ENCODE data around the gene CHODL.

The CHODL gene, protein sequence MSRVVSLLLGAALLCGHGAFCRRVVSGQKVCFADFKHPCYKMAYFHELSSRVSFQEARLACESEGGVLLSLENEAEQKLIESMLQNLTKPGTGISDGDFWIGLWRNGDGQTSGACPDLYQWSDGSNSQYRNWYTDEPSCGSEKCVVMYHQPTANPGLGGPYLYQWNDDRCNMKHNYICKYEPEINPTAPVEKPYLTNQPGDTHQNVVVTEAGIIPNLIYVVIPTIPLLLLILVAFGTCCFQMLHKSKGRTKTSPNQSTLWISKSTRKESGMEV

DNA sequence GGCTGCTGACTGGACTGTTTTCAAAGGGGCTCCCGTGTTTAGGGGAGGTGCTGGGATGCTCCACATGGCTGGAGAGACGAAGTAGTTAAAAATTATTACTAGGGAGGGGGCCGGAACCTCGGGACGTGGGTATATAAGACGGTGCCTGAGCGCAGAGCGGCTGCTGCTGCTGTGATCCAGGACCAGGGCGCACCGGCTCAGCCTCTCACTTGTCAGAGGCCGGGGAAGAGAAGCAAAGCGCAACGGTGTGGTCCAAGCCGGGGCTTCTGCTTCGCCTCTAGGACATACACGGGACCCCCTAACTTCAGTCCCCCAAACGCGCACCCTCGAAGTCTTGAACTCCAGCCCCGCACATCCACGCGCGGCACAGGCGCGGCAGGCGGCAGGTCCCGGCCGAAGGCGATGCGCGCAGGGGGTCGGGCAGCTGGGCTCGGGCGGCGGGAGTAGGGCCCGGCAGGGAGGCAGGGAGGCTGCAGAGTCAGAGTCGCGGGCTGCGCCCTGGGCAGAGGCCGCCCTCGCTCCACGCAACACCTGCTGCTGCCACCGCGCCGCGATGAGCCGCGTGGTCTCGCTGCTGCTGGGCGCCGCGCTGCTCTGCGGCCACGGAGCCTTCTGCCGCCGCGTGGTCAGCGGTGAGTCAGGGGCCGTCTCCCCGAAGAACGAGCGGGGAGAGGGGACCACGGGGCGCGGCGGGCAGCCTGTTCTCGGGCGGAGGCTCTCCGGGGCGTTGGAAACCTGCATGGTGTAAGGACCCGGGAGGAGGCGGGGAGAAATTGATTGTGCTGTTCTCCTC is at the start of gene CHODL:
Gene CHODL, plus strand, starts transcription at position 163 of the 793 bp plus-strand sequence. Its CDS starts 391 bp downstream, at position 554.
- no peak for DNase-seq

DNA sequence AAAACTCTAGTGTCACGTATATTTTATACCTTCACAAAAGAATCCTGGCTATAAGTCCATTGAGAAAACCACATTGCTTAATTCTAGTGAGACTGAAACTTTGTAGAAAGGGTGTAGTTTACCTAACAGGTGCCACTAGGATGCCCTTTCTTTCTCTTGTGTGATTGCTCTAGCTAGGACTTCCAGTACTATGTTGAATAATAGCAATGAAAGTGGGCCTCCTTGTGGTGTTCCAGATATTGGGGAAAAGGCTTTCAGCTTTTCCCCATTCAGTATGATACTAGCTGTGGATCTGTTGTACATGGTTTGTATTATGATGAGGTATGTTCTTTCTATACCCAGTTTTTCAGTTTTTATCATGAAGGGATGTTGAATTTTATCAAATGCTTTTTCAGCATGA is 39.7 kb upstream of the CHODL start:
- no peak for DNase-seq

DNA sequence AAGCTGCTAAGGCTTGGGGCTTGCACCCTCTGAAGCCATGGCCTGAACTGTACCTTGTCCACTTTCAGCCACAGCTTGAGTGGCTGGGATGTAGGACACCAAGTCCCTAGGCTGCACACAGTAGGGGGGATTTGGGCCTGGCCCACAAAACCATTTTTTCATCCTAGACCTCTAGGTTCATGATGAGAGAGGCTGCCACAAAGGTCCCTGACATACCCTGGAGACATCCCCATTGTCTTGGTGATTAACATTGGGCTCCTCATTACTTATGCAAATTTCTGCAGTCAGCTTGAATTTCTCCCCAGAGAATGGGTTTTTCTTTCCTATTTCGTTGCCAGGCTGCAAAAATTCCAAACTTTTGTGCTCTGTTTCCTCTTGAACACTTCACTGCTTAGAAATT is 26.3 kb upstream of the CHODL start:
- no peak for DNase-seq

DNA sequence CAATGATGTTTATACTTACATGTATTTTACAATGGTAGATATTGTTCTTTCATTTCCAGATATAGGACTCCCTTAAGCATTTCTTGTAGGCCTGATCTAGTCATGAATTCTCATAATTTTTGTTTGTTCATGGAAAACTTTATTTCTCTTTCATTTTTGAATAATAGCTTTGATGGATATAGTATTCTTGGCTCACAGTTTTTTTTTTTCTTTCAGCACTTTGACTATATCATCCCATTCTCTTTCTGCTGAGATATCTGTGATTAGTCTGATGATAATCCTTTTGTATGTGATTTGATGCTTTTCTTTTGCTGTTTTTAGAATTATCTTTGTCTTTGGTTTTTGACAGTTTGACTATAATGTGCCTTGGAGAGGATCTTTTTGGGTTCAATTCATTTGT is 24.1 kb upstream of the CHODL start:
- DNase-seq, result no peak

DNA sequence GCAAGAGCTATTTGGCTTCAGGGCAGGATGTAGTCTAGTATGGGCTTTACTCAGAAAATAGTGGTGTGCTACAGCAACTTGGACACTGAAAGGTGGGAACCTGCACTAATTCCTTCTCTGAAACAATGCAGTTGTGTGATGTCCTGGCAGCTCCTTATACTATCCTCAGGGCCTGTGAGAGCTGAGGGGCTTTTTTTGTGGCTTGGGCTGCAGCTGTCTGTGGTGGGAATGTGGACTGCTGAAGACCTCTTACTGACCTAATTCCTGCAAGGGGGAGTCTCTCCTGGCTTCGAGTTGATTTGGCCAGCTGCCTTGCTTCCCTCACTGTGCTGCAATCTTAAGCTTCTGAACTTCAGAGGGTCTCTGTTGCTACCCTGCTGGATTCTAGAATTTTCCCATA is 22.3 kb upstream of the CHODL start:
- no peak for DNase-seq

DNA sequence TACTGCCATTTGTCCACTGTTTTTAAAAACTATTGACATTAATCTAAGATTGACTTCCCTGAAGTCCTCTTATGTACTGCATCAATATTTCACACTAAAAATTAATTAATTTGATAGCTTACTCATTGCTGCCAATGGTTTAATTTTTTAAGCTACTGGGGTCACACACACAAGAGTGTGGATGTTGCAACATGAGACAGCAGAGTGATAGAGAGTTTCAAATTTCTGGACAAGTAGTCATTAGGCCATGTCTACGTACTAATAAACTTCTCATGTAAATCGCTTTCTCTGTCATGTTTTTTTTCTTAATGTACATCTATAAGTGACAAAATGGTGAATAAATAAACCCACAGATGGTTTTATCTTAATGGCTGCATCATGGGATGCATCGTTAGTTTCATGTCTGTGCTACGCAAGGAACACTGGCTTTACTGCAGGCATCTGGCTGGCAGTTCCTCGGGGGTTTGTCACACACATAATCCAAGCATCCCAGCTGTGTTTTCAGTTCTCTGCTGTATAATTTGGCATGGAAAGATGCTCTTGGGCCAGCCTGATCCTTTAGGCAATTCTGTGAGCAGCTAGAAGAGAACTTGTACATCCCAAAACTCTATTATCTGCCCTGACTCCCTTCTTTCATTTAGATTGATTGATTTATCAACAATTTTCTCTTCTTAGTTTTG is 16.4 kb upstream of the CHODL start:
- no peak for DNase-seq

DNA sequence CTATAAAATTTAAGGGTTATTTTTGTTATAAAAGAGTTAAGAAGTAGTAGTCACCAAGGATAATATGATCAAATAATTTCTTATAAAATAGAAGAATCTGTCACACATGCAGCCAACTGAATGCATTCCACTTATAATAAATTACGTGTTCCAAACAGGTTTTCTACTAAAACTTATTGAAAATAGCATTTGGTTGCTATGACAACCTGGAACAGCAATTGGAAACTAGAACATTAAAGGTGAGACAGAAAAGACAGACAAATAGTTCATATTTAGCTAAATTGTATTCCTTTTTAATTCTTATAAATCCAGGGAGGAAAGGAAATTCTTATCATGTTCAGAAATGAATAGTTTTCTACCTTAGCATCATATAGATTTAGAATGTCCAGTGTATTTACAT is 9.1 kb upstream of the CHODL start:
- DNase-seq, result no peak

DNA sequence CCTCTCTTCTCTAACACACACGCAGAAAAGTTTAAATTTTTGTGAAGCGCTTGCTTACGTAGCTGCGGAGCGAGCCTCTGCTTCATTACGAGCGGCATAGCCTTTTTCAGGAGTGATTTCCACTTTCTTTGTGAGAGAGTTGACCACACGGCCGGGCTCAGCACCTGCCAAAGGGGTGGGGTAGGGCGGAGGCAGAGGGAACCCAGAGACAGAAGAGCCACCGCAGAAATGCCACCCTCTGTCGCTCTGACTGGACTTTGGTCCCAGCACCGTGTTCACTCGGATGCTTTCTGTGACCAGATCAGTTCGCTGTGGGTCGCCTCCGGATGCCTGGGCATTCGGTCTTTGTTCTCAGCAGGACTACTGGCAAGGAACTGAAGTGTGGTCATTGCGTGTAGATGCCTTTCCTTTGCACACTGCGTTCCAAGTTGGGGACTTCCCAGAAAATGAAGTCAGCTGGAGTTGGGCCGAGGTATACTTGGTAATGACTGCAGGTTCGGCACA is 883 bp downstream of the CHODL start:
- DNase-seq, result no peak

DNA sequence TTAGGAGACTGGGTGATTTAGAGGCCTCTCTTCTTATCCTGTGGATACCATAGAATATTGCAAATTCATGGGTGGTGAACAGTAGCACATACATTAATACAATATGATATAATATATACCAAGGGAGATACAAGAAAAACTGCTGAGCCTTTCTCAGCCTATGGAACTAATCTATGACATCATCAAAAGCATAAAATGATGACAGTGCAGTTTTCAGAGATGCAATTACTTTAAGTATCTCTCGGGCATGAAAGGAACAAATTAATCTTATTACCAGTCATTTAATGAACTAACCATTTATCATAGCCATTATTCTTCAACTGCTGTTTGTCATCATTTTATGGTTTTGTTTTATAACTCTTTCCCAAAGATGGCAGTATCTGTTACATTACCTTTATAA is 3.5 kb downstream of the CHODL start:
- DNase-seq, result no peak

DNA sequence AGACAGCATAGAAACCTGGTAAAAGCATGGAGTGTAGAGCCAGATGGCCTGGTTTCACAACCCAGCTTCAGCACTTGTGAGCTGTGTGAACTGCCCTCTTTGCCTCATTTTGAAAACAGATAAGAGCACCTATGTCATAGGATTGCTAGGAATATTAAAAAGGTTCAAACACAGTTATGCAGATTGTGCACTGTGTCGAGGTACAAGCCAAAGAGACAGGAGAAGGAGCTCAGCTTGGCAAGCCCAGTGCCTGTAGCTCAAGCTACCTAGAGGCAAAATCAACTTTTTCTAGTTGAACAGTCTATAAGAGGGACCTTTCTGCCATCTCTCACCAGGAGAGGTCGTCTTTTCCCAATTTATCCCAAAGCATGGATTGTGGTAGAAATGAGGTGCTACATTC is 5.0 kb downstream of the CHODL start:
- no peak for DNase-seq

DNA sequence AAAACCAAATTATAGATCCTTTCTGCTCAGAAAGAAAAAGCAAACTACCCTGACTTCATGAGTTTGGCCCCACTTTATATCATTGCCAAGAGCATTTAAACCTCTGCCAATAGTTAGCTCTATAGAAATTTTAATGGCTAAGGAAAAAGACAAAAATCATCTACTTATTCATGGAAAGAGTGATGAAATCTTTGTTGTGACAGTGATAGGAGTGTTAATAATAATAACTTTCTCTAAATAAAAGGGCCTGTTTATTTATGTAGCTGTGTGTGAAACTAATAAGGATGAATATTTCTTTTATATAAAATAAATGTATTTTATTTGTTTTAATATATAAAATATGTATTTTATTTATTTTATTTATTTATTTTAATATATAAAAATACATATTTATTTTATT is 6.4 kb downstream of the CHODL start:
- DNase-seq, result no peak

DNA sequence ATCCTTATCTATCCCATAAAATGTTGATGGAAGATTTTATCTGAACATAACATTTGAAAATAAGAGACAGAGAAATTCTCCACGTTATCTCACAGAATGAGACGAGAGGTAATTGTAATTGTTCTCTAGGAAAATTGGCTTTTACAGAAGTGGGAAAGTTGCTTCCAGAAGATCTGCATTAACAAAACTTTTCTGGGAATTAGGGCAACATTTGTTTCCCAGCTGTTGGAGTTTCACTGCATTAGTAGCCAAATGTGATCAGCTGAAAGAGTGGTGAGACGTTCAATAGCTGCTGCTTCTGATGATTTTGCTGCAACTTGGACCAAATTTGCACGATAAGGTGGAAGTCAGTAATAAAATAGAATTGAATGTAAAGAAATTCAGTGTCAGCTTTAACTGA is 7.6 kb downstream of the CHODL start:
- no peak for DNase-seq

DNA sequence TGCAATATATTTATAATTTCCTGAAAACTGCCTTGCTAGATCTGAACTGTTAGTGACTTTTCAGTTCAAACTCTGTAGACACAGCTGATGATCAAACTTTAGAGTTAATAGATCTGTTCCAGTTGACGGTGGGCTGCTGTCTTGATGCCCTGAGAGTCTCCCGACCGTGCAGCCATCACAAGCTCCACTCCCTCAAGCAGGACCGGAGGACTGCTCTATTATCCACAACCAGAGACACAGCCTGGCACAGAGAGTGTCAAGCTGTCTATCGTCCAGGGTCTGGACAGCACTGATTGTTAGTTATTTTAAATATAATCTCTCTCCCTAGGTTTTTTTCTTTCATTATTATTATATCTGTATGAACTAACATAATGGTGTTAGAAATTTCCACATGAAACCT is 8.0 kb downstream of the CHODL start:
- DNase-seq, result no peak

DNA sequence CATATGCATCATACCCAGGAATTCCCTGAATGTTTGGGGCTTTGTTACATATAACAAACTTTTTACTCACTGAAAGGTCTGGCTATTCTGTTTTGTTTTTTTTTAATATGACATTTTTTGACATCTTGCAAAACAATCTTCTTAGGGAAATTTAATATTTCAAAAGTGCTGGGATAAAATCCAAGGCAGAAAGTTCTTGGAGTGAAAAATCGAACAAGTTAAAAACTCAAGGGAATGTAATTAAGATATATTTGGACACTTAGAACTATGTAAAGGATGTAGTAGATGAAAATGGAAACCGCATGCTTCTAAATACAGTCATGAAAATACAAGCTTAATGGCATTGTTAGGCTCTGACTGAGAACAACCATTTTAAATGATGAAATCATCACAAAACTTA is 8.6 kb downstream of the CHODL start:
- no peak for DNase-seq

DNA sequence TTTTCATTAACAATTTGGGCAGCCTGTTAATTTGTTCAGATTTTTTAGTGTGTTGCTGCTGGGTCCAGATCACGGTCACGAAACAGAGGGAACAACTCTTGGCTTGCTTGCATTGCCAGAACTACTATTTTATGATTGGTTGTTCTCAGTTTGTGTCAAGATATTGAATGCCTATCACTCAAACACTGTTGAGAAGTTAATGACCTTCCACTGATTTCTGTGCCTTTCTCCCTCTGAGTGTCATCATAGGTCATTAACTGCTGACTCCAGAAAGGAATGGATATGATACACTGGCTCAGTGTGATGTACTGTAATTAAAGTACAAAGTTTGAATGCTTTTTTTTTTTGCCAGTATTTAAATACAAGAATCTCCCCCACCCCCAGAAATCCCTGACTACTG is 9.2 kb downstream of the CHODL start:
- DNase-seq, result no peak

DNA sequence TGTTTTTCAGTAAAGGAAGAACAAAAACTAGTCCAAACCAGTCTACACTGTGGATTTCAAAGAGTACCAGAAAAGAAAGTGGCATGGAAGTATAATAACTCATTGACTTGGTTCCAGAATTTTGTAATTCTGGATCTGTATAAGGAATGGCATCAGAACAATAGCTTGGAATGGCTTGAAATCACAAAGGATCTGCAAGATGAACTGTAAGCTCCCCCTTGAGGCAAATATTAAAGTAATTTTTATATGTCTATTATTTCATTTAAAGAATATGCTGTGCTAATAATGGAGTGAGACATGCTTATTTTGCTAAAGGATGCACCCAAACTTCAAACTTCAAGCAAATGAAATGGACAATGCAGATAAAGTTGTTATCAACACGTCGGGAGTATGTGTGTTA is 21.3 kb downstream of the CHODL start:
- DNase-seq, result no peak

DNA sequence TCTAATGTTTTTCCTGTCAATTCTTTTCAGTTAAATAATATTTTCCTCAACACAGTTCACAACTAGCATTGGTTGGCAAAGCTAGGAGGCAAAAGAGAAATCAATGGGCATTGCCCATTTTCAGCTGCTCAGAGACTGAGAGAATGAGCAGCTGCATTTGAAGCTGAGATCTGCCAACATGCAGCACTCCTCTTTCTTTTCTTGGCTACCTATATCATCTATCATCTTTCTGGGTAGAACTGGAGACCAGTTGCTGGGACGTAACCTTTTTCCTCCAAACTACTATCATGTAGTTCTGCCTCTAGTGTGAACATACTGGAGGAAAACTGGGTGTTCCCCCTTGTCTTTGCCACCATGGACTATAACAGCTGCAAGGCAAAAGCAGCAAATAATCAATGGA is 22.9 kb downstream of the CHODL start:
- no peak for DNase-seq

DNA sequence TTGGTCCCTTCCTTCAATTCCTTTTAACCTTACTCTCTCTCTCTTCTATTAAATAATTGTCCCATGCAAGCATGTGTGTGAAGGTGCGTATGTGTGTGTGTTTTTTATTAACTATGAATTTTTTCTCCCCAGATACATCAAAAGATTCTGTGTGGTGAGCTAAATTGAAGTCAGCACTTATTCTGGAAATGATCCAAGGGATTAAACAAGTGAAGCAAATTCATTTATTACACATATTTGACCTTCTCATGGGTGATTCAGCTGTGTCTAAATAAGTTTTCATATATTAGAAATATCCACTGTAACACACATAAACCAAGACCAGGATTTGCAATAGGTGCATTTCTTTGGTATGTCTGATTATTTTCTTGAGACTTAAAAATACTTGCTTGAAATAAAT is 24.3 kb downstream of the CHODL start:
- no peak for DNase-seq

DNA sequence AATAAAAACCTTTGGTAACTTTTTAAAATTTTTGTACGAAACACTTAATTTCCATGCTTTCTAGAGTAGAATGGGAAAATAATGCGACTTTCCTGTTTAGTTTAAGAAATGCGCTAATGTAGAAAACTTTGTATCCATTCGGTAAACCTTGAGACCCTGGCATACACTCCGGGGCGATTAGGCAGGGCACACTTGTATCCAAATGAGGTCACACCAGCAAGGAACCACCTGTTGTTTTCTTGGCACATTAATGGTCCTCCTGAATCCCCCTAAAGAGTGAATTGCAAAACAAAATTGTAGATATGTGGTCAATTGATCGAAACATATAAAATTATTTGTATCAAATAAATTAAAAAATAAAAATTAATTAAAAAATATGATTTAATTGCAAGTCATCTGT is 25.2 kb downstream of the CHODL start:
- no peak for DNase-seq

DNA sequence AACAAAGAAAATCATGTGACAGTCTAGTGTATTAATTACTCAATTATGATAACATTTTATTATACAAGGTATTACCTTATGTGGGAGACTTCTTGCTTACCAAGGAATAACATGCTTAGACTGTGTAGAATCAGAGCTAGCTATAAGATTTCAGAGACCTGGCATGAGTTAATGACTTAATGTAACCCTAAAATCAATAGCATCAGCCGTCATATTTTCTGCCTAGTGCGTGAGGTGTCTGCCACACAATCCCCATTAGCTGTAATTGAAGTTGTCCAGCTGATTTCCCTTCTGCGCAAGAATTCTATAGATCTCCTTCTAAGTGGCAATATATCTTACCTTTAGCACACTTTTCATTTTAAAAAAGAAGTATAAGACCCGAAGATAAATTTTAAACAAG is 28.8 kb downstream of the CHODL start:
- DNase-seq, result no peak

DNA sequence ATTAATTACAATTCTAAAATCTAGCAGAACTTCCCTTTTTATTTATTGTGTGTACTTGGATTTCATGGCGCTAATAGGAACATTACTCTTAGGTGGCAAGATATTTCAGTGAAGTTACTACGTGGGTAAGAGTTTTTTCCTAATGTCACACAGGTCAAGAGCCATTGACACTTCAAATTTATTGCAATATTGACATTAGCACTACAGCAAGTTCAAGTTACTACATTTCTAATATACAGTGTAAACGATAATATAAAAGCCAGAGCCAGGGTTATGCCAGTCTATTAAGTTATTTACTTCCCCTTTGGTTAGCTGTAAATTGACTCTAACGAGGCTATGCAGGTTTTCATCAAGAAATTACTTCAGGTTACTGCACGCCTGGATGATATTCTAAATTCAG is 29.7 kb downstream of the CHODL start:
- DNase-seq, result no peak

DNA sequence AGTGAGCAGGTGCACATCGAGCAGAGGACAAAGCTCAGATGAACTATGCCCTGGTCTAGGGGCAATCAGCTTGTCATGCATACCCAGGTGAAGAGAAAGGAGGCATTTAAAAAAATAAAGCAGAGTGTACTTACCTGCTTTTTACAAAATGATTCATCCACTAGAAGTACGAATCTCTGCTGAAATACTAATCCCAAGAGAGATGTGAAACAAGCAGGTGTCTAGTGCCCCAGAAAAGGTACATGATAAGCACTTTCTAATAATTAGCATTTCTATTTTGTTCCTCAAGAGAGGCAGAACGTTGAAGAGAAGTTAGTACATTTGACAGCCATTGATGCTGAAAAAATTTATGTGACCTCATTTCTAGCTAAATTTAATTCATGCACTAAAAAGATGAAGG is 31.1 kb downstream of the CHODL start:
- DNase-seq, result no peak

DNA sequence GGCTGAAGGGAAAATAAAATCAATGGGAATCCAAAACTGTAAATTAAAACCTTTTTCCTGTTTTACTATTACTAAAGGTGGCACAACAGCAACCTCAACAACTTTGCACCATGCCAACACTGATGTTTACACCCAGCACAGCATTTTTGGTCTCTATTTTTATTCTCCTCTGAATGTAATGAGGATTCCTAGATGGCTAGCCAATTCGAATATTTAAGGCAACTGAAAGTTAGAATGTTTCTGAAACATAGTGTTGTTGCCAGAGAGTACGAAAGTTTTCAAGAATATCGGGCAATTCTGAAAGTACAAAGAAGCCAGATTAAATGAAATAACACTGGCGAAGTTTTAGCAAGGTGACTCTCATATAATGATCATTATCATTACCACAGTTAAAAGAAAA is 40.7 kb downstream of the CHODL start:
- no peak for DNase-seq

DNA sequence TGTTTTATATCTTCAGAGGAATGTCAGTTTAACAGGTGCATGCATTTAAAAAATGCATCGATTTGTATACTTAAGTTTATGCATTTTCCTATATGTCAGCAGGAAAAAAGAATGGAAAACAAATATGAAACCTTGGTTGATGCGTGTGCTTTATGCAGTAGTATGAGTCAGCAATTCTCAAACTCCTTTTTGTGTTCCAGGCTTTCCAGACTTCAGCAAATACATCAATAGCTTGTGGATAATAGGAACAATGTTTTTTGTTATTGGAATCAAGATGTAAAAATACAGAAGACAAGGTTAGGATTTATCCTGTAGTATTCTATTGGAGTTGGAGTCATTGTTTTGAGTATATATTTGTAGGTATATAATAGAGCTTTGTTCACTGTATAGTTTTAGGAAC is 45.2 kb downstream of the CHODL start:
- DNase-seq, result no peak
